Esophagus squamous epithelium (tissue), 5 donors: ENCODE measurements around the gene CCNJL. TPM values are rescaled to one million over a fixed set of nuclear protein-coding genes. Genes with fewer than 3 reads are reported as not detected.
"Not testable (repeated sequence)": the region's sequence is repeated elsewhere in the genome, so short reads cannot be mapped to it uniquely, and the experiment has no call there.

ENCODE experiments used
- DNase-seq: peaks from one replicate; lab custom pipeline; 2025; lab: John Stamatoyannopoulos, UW
- H3K27ac ChIP-seq, 4 donors: fragments of 200-600 bp; sonication (generic); one replicate each; pipeline ENCODE4 v1.5.1; 2016 to 2019; ENCODE audit warnings: mild to moderate bottlenecking in 1 of 4
- H3K27me3 ChIP-seq, 4 donors: fragments of 200-600 bp; sonication (generic); 1 replicate in 3 of 4; 2 replicates in 1 of 4; pipeline versions ENCODE4 v1.5.1 to v1.6.0; 2017 to 2021; ENCODE audit warnings: antibody characterized with exemption in 1 of 4
- H3K36me3 ChIP-seq, 3 donors: fragments of 200-600 bp; sonication (generic); one replicate each; pipeline ENCODE4 v1.5.1; 2016 to 2019
- H3K4me1 ChIP-seq, 3 donors: fragments of 200-600 bp; sonication (generic); one replicate each; pipeline ENCODE4 v1.5.1; 2017 to 2019
- H3K4me3 ChIP-seq, 4 donors: fragments of 200-600 bp; sonication (generic); 1 replicate in 3 of 4; 2 replicates in 1 of 4; pipeline ENCODE4 v1.5.1; 2016 to 2019; ENCODE audit warnings: mild to moderate bottlenecking in 2 of 4, moderate library complexity in 1 of 4
- H3K9me3 ChIP-seq, 3 donors: fragments of 200-600 bp; sonication (generic); one replicate each; pipeline ENCODE4 v1.5.1; 2016 to 2019
- POLR2A ChIP-seq, 4 donors: fragments of 450-650 bp; IDR thresholded peaks; one replicate each; pipeline ENCODE4 v1.6.1; 2017; ENCODE audit warnings: antibody characterized with exemption in 4 of 4, mild to moderate bottlenecking in 4 of 4, moderate library complexity in 3 of 4
- WGBS, 2 donors: methylation state at CpG; one replicate each; pipeline ENCODE4 v1.1.5; 2018; 5-methylcytosine and 5-hydroxymethylcytosine counted together
- intact Hi-C: fragments of 100-400 bp; cut with DNase I; formaldehyde crosslinking; loops from one replicate; pipeline ENCODE4 v1.15.0; 2022
- total RNA-seq, 4 donors: library from RNA; depleted of rRNA; stranded (reverse); fragments of >200 nt; gene quantifications; one replicate each; pipeline ENCODE4 v1.1.0, GENCODE V29; 2016
- TF ChIP-seq, protein P1 (sequence below), 6 experiments: fragments of 450-650 bp in 4 of 6; fragments of 200-600 bp in 2 of 6; sonication (generic) in 2 of 6; IDR thresholded peaks; one replicate each; pipeline ENCODE4 v1.5.1; 2016 to 2019; ENCODE audit warnings: antibody characterized with exemption in 6 of 6, mild to moderate bottlenecking in 4 of 6, moderate library complexity in 4 of 6
- donor health status: DM: yes; HTN: yes; CAD: no.

CCNJL gene
- total RNA-seq, 4 donors from 2014 or later, result 0.04 to 3.0 (median 0.74) TPM

DNA sequence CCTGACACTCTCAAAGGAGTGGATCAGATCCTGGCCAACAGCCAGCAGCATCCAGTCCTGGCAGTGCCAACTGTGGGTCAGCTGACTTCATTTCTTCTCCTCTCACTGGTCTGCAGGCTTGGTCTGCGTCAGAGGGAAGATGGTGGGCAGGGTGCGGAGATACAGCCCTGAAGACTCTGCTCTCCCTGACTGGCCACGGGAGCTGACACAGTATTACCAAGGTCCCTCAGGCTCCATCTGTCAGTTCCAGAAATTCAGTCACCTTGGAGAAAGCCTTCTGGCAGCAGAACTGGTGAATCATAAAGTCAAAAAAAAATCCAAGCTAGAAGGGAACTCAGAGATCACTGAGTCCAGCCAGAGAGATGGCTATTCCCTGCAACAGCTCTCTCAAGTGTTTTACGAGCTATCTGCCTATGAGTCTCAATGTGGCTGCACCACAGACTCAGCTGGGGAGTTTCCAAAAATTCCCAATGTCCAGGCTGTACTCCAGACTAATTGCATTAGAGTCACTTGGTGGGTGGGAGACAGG is 30.1 kb upstream of the CCNJL start:
- H3K4me3 ChIP-seq, result no peak overlapping the region
- H3K27me3 ChIP-seq, result no peaks in the 10 kb centered on the region
- no peak for DNase-seq
- no peaks in the 10 kb centered on the region for H3K36me3 ChIP-seq
- intact Hi-C loops, result loop anchor here (10.0 kb wide), 1 partner anchor 318 kb away; no protein-coding TSS in a partner anchor
- no peak overlapping the region for H3K27ac ChIP-seq
- H3K9me3 ChIP-seq, result no peaks in the 10 kb centered on the region
- TF ChIP-seq POLR2A (IDR thresholded peaks at IDR 0.05), result no peak
- TF ChIP-seq, protein P1, sequence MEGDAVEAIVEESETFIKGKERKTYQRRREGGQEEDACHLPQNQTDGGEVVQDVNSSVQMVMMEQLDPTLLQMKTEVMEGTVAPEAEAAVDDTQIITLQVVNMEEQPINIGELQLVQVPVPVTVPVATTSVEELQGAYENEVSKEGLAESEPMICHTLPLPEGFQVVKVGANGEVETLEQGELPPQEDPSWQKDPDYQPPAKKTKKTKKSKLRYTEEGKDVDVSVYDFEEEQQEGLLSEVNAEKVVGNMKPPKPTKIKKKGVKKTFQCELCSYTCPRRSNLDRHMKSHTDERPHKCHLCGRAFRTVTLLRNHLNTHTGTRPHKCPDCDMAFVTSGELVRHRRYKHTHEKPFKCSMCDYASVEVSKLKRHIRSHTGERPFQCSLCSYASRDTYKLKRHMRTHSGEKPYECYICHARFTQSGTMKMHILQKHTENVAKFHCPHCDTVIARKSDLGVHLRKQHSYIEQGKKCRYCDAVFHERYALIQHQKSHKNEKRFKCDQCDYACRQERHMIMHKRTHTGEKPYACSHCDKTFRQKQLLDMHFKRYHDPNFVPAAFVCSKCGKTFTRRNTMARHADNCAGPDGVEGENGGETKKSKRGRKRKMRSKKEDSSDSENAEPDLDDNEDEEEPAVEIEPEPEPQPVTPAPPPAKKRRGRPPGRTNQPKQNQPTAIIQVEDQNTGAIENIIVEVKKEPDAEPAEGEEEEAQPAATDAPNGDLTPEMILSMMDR (IDR thresholded peaks at IDR 0.05), result no peak
- H3K4me1 ChIP-seq, result peaks cover 0 to 17% (median 7%) of the 10 kb centered on the region in 3 donors
- 46 to 67% methylated on average over 1 to 4 of the region's 4 CpGs for WGBS, 2 donors

DNA sequence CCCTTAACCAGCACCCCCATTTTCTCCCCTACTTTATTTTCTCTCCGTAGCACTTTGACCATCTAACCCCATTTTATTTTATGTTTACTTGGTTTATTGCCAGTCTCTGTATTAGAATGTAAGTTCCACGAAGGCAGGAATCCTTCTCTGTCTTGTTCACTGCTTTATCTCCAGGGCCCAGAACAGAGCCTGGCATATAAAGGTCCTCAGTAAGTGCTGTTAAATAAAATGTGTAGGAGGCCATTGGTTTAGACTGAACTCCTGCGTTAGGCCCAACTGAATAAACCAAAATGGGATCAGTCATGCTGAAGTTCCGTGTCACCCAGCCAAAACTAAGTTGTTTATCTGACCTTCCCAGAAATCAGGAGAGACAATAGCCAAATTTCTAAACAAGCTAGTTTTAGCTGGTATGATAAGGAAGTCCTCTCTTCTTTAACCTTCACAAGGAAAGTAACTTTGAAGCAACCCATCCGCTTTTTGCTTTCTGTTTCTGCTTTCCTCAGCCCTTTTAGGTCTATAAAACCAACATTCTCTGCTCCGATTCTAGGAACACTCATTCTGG is 29.0 kb upstream of the CCNJL start:
- Histone ChIP-seq H3K36me3 (no peaks in the 10 kb centered on the region), H3K9me3 (no peaks in the 10 kb centered on the region), H3K27ac (no peak overlapping the region), H3K27me3 (no peaks in the 10 kb centered on the region), H3K4me1 (peaks cover 0 to 17% (median 7%) of the 10 kb centered on the region in 3 donors), H3K4me3 (no peak overlapping the region)
- WGBS, 2 donors, result 75 to 81% methylated on average over 6 of the region's 6 CpGs
- TF ChIP-seq, protein P1 (IDR thresholded peaks at IDR 0.05), result no peak
- TF ChIP-seq POLR2A (IDR thresholded peaks at IDR 0.05), result no peak
- intact Hi-C loops, result loop anchor here (10.0 kb wide), 1 partner anchor 317 kb away; no protein-coding TSS in a partner anchor
- DNase-seq, result no peak

DNA sequence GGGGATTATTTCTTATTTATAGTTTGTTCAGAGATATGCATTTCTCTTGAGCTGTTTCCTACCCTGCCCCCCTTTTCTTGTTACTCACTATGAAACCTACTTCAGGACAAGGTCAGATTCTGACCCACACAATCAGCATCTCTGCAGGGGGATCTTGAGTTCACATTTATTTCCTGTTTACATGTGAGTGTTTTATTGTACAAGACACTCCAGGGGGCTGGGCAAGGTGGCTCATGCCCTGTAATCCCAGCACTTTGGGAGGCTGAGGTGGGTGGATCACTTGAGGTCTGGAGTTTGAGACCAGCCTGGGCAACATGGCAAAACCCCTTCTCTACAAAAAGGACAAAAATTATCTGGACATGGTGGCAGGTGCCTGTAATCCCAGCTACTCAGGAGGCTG is 28.1 kb upstream of the CCNJL start:
- H3K9me3 ChIP-seq, DNase-seq, H3K27me3 ChIP-seq, H3K36me3 ChIP-seq, H3K27ac ChIP-seq, H3K4me3 ChIP-seq: not testable (repeated sequence)
- peaks cover 0 to 16% (median 7%) of the 10 kb centered on the region in 3 donors for H3K4me1 ChIP-seq
- intact Hi-C loops, result loop anchor here (10.0 kb wide), 1 partner anchor 316 kb away; no protein-coding TSS in a partner anchor

DNA sequence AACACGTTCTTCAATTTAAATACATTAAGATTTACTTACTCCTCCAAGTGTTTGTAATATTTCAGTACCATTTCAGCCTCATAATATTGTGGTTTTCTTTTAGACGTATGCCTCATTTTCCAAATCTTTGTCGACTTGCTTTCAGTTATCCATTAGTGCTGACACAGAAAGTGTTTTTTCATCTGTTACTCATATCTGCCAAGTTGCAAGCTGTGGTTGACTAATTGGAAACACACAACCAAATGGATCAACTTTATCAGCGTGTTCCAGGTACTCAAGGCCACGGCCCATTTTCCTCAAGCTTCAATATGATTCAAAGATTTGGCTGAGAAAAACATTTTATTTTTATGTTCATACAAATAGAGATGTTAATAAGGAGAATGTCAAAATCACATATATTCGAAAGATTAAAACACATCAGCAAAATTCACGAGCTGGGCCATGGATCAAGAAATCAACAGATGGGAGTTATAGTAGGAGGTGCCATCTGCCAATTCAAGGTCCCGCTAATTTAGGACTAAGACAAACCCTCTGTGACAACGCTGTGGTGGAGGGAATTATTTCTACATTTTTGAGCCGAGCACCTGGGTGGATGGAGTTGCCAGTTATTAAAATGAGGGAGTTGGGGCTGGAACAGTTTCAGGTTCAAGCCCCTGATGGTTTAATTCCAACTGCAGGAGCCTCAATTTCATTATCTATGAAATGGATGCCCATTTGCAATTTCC is 27.2 kb upstream of the CCNJL start:
- Histone ChIP-seq H3K36me3 (no peaks in the 10 kb centered on the region), H3K9me3 (no peaks in the 10 kb centered on the region), H3K4me3 (no peak overlapping the region), H3K4me1 (peaks cover 0 to 9% (median 5%) of the 10 kb centered on the region in 3 donors), H3K27me3 (no peaks in the 10 kb centered on the region), H3K27ac (no peak overlapping the region)
- TF ChIP-seq, protein P1 (IDR thresholded peaks at IDR 0.05), result no peak
- TF ChIP-seq POLR2A (IDR thresholded peaks at IDR 0.05), result no peak
- no peak for DNase-seq
- 65 to 68% methylated on average over 10 of the region's 10 CpGs for WGBS, 2 donors
- intact Hi-C loops, result loop anchor here (10.0 kb wide), 1 partner anchor 315 kb away; no protein-coding TSS in a partner anchor

DNA sequence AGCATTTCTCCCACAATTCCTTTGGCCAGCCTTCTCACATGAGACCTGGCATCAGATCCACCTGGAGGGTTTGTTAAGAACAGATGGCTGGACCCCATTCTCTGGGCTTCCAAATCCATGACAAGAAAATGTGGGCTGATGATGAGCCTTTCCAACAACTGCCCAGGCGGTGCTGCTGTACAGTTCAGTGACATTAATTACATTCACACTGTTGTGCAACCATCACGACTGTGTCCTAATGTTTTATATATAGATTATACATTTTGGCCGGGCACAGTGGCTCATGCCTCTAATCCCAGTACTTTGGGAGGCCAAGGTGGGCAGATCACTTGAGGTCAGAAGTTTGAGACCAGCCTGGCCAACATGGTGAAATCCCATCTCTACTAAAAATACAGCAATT is 22.4 kb upstream of the CCNJL start:
- H3K9me3 ChIP-seq, intact Hi-C loops, H3K36me3 ChIP-seq, DNase-seq, H3K4me1 ChIP-seq, H3K27me3 ChIP-seq, H3K27ac ChIP-seq, H3K4me3 ChIP-seq: not testable (repeated sequence)
- WGBS, 2 donors, result 78 to 94% methylated on average over 2 to 3 of the region's 3 CpGs

DNA sequence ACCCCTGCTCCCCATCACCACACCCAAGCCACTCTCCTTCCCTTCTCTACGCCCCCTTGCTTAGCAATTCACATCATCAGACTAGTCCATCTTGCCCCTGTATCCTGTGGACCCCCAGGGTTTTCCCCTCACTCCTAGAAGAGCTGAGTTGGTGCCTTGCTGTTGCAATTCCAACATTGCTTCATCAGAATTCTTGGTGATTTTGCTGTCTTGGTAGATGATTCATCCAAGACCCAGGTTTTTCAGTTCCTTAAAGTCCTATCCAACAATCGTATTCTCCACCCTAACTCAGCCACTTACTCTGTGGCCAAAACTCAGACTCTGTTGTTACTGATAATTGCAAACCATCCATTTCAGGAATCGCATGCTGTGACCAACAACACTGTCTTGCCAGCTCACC is 21.4 kb upstream of the CCNJL start:
- Histone ChIP-seq H3K36me3 (no peaks in the 10 kb centered on the region), H3K4me3 (no peak overlapping the region), H3K4me1 (no peaks in the 10 kb centered on the region), H3K27ac (no peak overlapping the region), H3K27me3 (no peaks in the 10 kb centered on the region), H3K9me3 (no peaks in the 10 kb centered on the region)
- no peak for DNase-seq
- TF ChIP-seq POLR2A (IDR thresholded peaks at IDR 0.05), result no peak
- TF ChIP-seq, protein P1 (IDR thresholded peaks at IDR 0.05), result no peak
- intact Hi-C loops, result no loop called here
- 69 to 70% methylated on average over 3 of the region's 3 CpGs for WGBS, 2 donors
